ENCODE measurements around the gene FIGN.

FIGN gene

GRCh38 chr2:163572850-163573249, 163.0 kb downstream of the FIGN start:
- H3K4me3 ChIP-seq (ENCODE audit: low read length), result no peak overlapping the region
- no peaks in the 10 kb centered on the region for H3K27me3 ChIP-seq (ENCODE audit: insufficient read depth, low read length)
- H3K4me1 ChIP-seq (ENCODE audit: insufficient read depth, low read length), result no peaks in the 10 kb centered on the region

GRCh38 chr2:163571423-163572102, 164.2 kb downstream of the FIGN start:
- Histone ChIP-seq H3K9me3 (ENCODE audit: low read length) (no peaks in the 10 kb centered on the region), H3K4me3 (ENCODE audit: low read length) (no peak overlapping the region), H3K4me1 (ENCODE audit: insufficient read depth, low read length) (no peaks in the 10 kb centered on the region), H3K27me3 (ENCODE audit: insufficient read depth, low read length) (no peaks in the 10 kb centered on the region), H2AFZ (ENCODE audit: low read depth, low read length) (no peak overlapping the region), H3K36me3 (ENCODE audit: insufficient read depth, low read length) (no peaks in the 10 kb centered on the region)

More at GRCh38 chr2:163572850-163573249, 163.0 kb downstream of the FIGN start:
- Histone ChIP-seq H3K36me3 (ENCODE audit: insufficient read depth, low read length) (no peaks in the 10 kb centered on the region), H3K9me3 (ENCODE audit: low read length) (no peaks in the 10 kb centered on the region), H2AFZ (ENCODE audit: low read depth, low read length) (no peak overlapping the region)

- Histone ChIP-seq H3K4me1 (ENCODE audit: insufficient read depth, low read length) (no peaks in the 10 kb centered on the region), H3K9me3 (ENCODE audit: low read length) (no peaks in the 10 kb centered on the region), H2AFZ (ENCODE audit: low read depth, low read length) (no peak overlapping the region), H3K27me3 (ENCODE audit: insufficient read depth, low read length) (no peaks in the 10 kb centered on the region), H3K4me3 (ENCODE audit: low read length) (no peak overlapping the region), H3K36me3 (ENCODE audit: insufficient read depth, low read length) (no peaks in the 10 kb centered on the region)
These were observed 165.4 kb downstream of the FIGN start for GRCh38 chr2:163570391-163570790.

GRCh38 chr2:163565192-163565591, 170.6 kb downstream of the FIGN start:
- Histone ChIP-seq H2AFZ (ENCODE audit: low read depth, low read length) (no peak overlapping the region), H3K27me3 (ENCODE audit: insufficient read depth, low read length) (no peaks in the 10 kb centered on the region), H3K4me3 (ENCODE audit: low read length) (no peak overlapping the region), H3K36me3 (ENCODE audit: insufficient read depth, low read length) (no peaks in the 10 kb centered on the region), H3K9me3 (ENCODE audit: low read length) (no peaks in the 10 kb centered on the region), H3K4me1 (ENCODE audit: insufficient read depth, low read length) (no peaks in the 10 kb centered on the region)

GRCh38 chr2:163564236-163564635, 171.6 kb downstream of the FIGN start:
- Histone ChIP-seq H2AFZ (ENCODE audit: low read depth, low read length) (no peak overlapping the region), H3K4me1 (ENCODE audit: insufficient read depth, low read length) (no peaks in the 10 kb centered on the region), H3K36me3 (ENCODE audit: insufficient read depth, low read length) (no peaks in the 10 kb centered on the region), H3K4me3 (ENCODE audit: low read length) (no peak overlapping the region), H3K27me3 (ENCODE audit: insufficient read depth, low read length) (no peaks in the 10 kb centered on the region), H3K9me3 (ENCODE audit: low read length) (peaks cover 2% of the 10 kb centered on the region)

GRCh38 chr2:163563336-163563735, 172.5 kb downstream of the FIGN start:
- peaks cover 2% of the 10 kb centered on the region for H3K9me3 ChIP-seq (ENCODE audit: low read length)
- H2AFZ ChIP-seq (ENCODE audit: low read depth, low read length), result no peak overlapping the region
- no peaks in the 10 kb centered on the region for H3K27me3 ChIP-seq (ENCODE audit: insufficient read depth, low read length)
- H3K36me3 ChIP-seq (ENCODE audit: insufficient read depth, low read length), result no peaks in the 10 kb centered on the region
- peaks cover 5% of the 10 kb centered on the region for H3K4me1 ChIP-seq (ENCODE audit: insufficient read depth, low read length)
- no peak overlapping the region for H3K4me3 ChIP-seq (ENCODE audit: low read length)

- peak overlapping the region; percentile 32 for H2AFZ ChIP-seq (ENCODE audit: low read depth, low read length)
- no peaks in the 10 kb centered on the region for H3K27me3 ChIP-seq (ENCODE audit: insufficient read depth, low read length)
- no peak overlapping the region for H3K4me3 ChIP-seq (ENCODE audit: low read length)
- peaks cover 2% of the 10 kb centered on the region for H3K9me3 ChIP-seq (ENCODE audit: low read length)
- peaks cover 6% of the 10 kb centered on the region for H3K4me1 ChIP-seq (ENCODE audit: insufficient read depth, low read length)
- no peaks in the 10 kb centered on the region for H3K36me3 ChIP-seq (ENCODE audit: insufficient read depth, low read length)
These were observed 177.4 kb downstream of the FIGN start for GRCh38 chr2:163558251-163559021.

GRCh38 chr2:163556511-163556910, 179.3 kb downstream of the FIGN start:
- Histone ChIP-seq H3K4me3 (ENCODE audit: low read length) (no peak overlapping the region), H3K4me1 (ENCODE audit: insufficient read depth, low read length) (peaks cover 13% of the 10 kb centered on the region), H3K27me3 (ENCODE audit: insufficient read depth, low read length) (no peaks in the 10 kb centered on the region), H3K9me3 (ENCODE audit: low read length) (peaks cover 2% of the 10 kb centered on the region), H2AFZ (ENCODE audit: low read depth, low read length) (no peak overlapping the region), H3K36me3 (ENCODE audit: insufficient read depth, low read length) (no peaks in the 10 kb centered on the region)

- Histone ChIP-seq H3K9me3 (ENCODE audit: low read length) (peaks cover 1% of the 10 kb centered on the region), H3K36me3 (ENCODE audit: insufficient read depth, low read length) (no peaks in the 10 kb centered on the region), H3K4me1 (ENCODE audit: insufficient read depth, low read length) (peaks cover 14% of the 10 kb centered on the region), H2AFZ (ENCODE audit: low read depth, low read length) (no peak overlapping the region), H3K27me3 (ENCODE audit: insufficient read depth, low read length) (no peaks in the 10 kb centered on the region), H3K4me3 (ENCODE audit: low read length) (no peak overlapping the region)
These were observed 180.9 kb downstream of the FIGN start for GRCh38 chr2:163554864-163555263.

GRCh38 chr2:163553601-163554000, 182.2 kb downstream of the FIGN start:
- no peaks in the 10 kb centered on the region for H3K9me3 ChIP-seq (ENCODE audit: low read length)
- no peaks in the 10 kb centered on the region for H3K36me3 ChIP-seq (ENCODE audit: insufficient read depth, low read length)
- no peaks in the 10 kb centered on the region for H3K27me3 ChIP-seq (ENCODE audit: insufficient read depth, low read length)
- H2AFZ ChIP-seq (ENCODE audit: low read depth, low read length), result no peak overlapping the region
- H3K4me1 ChIP-seq (ENCODE audit: insufficient read depth, low read length), result peaks cover 11% of the 10 kb centered on the region
- no peak overlapping the region for H3K4me3 ChIP-seq (ENCODE audit: low read length)

GRCh38 chr2:163552758-163553157, 183.1 kb downstream of the FIGN start:
- H3K9me3 ChIP-seq (ENCODE audit: low read length), result no peaks in the 10 kb centered on the region
- no peaks in the 10 kb centered on the region for H3K36me3 ChIP-seq (ENCODE audit: insufficient read depth, low read length)
- H3K4me1 ChIP-seq (ENCODE audit: insufficient read depth, low read length), result peaks cover 8% of the 10 kb centered on the region
- no peak overlapping the region for H2AFZ ChIP-seq (ENCODE audit: low read depth, low read length)
- H3K4me3 ChIP-seq (ENCODE audit: low read length), result no peak overlapping the region
- H3K27me3 ChIP-seq (ENCODE audit: insufficient read depth, low read length), result no peaks in the 10 kb centered on the region

GRCh38 chr2:163551616-163552373, 184.0 kb downstream of the FIGN start:
- H3K4me3 ChIP-seq (ENCODE audit: low read length), result no peak overlapping the region
- H3K9me3 ChIP-seq (ENCODE audit: low read length), result no peaks in the 10 kb centered on the region
- peak overlapping the region; percentile 87 for H2AFZ ChIP-seq (ENCODE audit: low read depth, low read length)

GRCh38 chr2:163548970-163549369, 186.8 kb downstream of the FIGN start:
- Histone ChIP-seq H3K4me3 (ENCODE audit: low read length) (no peak overlapping the region), H3K27me3 (ENCODE audit: insufficient read depth, low read length) (no peaks in the 10 kb centered on the region), H3K9me3 (ENCODE audit: low read length) (no peaks in the 10 kb centered on the region), H2AFZ (ENCODE audit: low read depth, low read length) (no peak overlapping the region), H3K4me1 (ENCODE audit: insufficient read depth, low read length) (peaks cover 8% of the 10 kb centered on the region), H3K36me3 (ENCODE audit: insufficient read depth, low read length) (no peaks in the 10 kb centered on the region)

More at GRCh38 chr2:163551616-163552373, 184.0 kb downstream of the FIGN start:
- H3K36me3 ChIP-seq (ENCODE audit: insufficient read depth, low read length), result no peaks in the 10 kb centered on the region
- H3K27me3 ChIP-seq (ENCODE audit: insufficient read depth, low read length), result no peaks in the 10 kb centered on the region
- H3K4me1 ChIP-seq (ENCODE audit: insufficient read depth, low read length), result peaks cover 8% of the 10 kb centered on the region
